Measurements from ENCODE around the gene F10. TPM values are rescaled to one million over a fixed set of nuclear protein-coding genes. Genes with fewer than 3 reads are reported as not detected.

Gene F10
- total RNA-seq, 1 donor from 2014 or later = 0.08 TPM

- DNase-seq (ENCODE audit: low read depth) = no peak
These were observed 3.1 kb downstream of the F10 start for GRCh38 chr13:113125506-113126264.

GRCh38 chr13:113126265-113127150 is 3.9 kb downstream of the F10 start:
- no peak overlapping the region for H3K4me3 ChIP-seq (ENCODE audit: low read depth, low read length)
- no peak for DNase-seq (ENCODE audit: low read depth)
- no peak for TF ChIP-seq CTCF (IDR thresholded peaks at IDR 0.05; ENCODE audit: insufficient read depth, low read length, poor library complexity, severe bottlenecking)
- H3K36me3 ChIP-seq (ENCODE audit: control insufficient read depth, insufficient read depth, low read length) = no peaks in the 10 kb centered on the region
- H3K27me3 ChIP-seq (ENCODE audit: control insufficient read depth, insufficient read depth, low read length) = peaks cover 24% of the 10 kb centered on the region

More at GRCh38 chr13:113125506-113126264, 3.1 kb downstream of the F10 start:
- Histone ChIP-seq H3K36me3 (ENCODE audit: control insufficient read depth, insufficient read depth, low read length) (no peaks in the 10 kb centered on the region), H3K27me3 (ENCODE audit: control insufficient read depth, insufficient read depth, low read length) (peaks cover 19% of the 10 kb centered on the region), H3K4me3 (ENCODE audit: low read depth, low read length) (no peak overlapping the region)
- TF ChIP-seq CTCF (IDR thresholded peaks at IDR 0.05; ENCODE audit: insufficient read depth, low read length, poor library complexity, severe bottlenecking) = no peak

- DNase-seq (ENCODE audit: low read depth) = no peak
- TF ChIP-seq CTCF (IDR thresholded peaks at IDR 0.05; ENCODE audit: insufficient read depth, low read length, poor library complexity, severe bottlenecking) = no peak
- peaks cover 17% of the 10 kb centered on the region for H3K27me3 ChIP-seq (ENCODE audit: control insufficient read depth, insufficient read depth, low read length)
- no peak overlapping the region for H3K4me3 ChIP-seq (ENCODE audit: low read depth, low read length)
- H3K36me3 ChIP-seq (ENCODE audit: control insufficient read depth, insufficient read depth, low read length) = no peaks in the 10 kb centered on the region
These were observed 6.9 kb downstream of the F10 start for GRCh38 chr13:113129480-113129879.

GRCh38 chr13:113129921-113130750 is 7.5 kb downstream of the F10 start:
- Histone ChIP-seq H3K36me3 (ENCODE audit: control insufficient read depth, insufficient read depth, low read length) (no peaks in the 10 kb centered on the region), H3K27me3 (ENCODE audit: control insufficient read depth, insufficient read depth, low read length) (peaks cover 17% of the 10 kb centered on the region), H3K4me3 (ENCODE audit: low read depth, low read length) (peak overlapping the region; percentile 27)
- no peak for DNase-seq (ENCODE audit: low read depth)
- no peak for TF ChIP-seq CTCF (IDR thresholded peaks at IDR 0.05; ENCODE audit: insufficient read depth, low read length, poor library complexity, severe bottlenecking)

GRCh38 chr13:113135281-113135760 is 12.7 kb downstream of the F10 start:
- no peak for DNase-seq (ENCODE audit: low read depth)
- H3K27me3 ChIP-seq (ENCODE audit: control insufficient read depth, insufficient read depth, low read length) = peaks cover 5% of the 10 kb centered on the region
- no peak for TF ChIP-seq CTCF (IDR thresholded peaks at IDR 0.05; ENCODE audit: insufficient read depth, low read length, poor library complexity, severe bottlenecking)
- no peak overlapping the region for H3K4me3 ChIP-seq (ENCODE audit: low read depth, low read length)
- H3K36me3 ChIP-seq (ENCODE audit: control insufficient read depth, insufficient read depth, low read length) = no peaks in the 10 kb centered on the region

Data from kidney epithelial cell (primary cell).